SK-N-SH (cell line): ENCODE results near the gene CHST11. TPM values are rescaled to one million over a fixed set of nuclear protein-coding genes. Genes with fewer than 3 reads are reported as not detected.

ENCODE experiments used
- CTCF ChIA-PET: fragments of 300-600, 350-600 bp; formaldehyde crosslinking; extraction: SDS; loops from one replicate; lab custom pipeline; 2021; lab: Yijun Ruan, JAX
- POLR2A ChIA-PET: fragments of 350-600 bp; sonication (Branson Sonifier 250); formaldehyde crosslinking; extraction: SDS; loops from one replicate; lab custom pipeline; 2020; ENCODE audit warnings: antibody characterized with exemption, inconsistent platforms; lab: Yijun Ruan, JAX
- DNase-seq: peaks from one replicate; pipeline ENCODE4 v3.0.0; 2012
- H2AFZ ChIP-seq: fragments of 200-600 bp; sonication (generic); 2 replicates; pipeline ENCODE4 v1.8.1; 2016; ENCODE audit warnings: antibody characterized with exemption, mild to moderate bottlenecking, low read depth
- H3F3A ChIP-seq: fragments of 200-600 bp; sonication (generic); replicated peaks from 2 replicates; pipeline ENCODE3; 2016; ENCODE audit warnings: antibody characterized with exemption, mild to moderate bottlenecking; ENCODE audit not compliant: insufficient read depth
- H3K27ac ChIP-seq, 2 experiments: fragments of 200-500 bp in 1 of 2; fragments of 200-600 bp in 1 of 2; sonication (Bioruptor generic) in 1 of 2; sonication (generic), shearing (Covaris generic) in 1 of 2; 2 replicates each; pipeline versions ENCODE4 v1.5.1 to v1.6.1; 2014 to 2016; ENCODE audit warnings: low read depth in 2 of 2, inconsistent platforms in 1 of 2, low read length in 1 of 2, mild to moderate bottlenecking in 1 of 2, mixed read lengths in 1 of 2
- H3K27me3 ChIP-seq: fragments of 200-600 bp; sonication (generic), shearing (Covaris generic); 2 replicates; pipeline ENCODE4 v1.6.1; 2016; ENCODE audit warnings: mixed run types; ENCODE audit not compliant: insufficient read depth
- H3K36me3 ChIP-seq, 2 experiments: fragments of 200-500 bp in 1 of 2; fragments of 200-600 bp in 1 of 2; sonication (Bioruptor generic) in 1 of 2; sonication (generic) in 1 of 2; replicated peaks in 1 of 2; 2 replicates each; pipeline versions ENCODE3 to v1.5.1; 2014 to 2016; ENCODE audit warnings: low read length in 1 of 2, mild to moderate bottlenecking in 1 of 2; ENCODE audit not compliant: insufficient read depth in 2 of 2, control insufficient read depth in 1 of 2
- H3K4me1 ChIP-seq, 2 experiments: fragments of 200-500 bp in 1 of 2; fragments of 200-600 bp in 1 of 2; sonication (Bioruptor generic) in 1 of 2; sonication (generic), shearing (Covaris generic) in 1 of 2; 2 replicates each; pipeline versions ENCODE4 v1.5.1 to v1.6.1; 2014 to 2016; ENCODE audit warnings: low read depth in 1 of 2, low read length in 1 of 2, mixed run types in 1 of 2; ENCODE audit not compliant: insufficient read depth in 2 of 2, control insufficient read depth in 1 of 2
- H3K4me2 ChIP-seq: fragments of 200-600 bp; sonication (generic), shearing (Covaris generic); 2 replicates; pipeline ENCODE4 v1.6.1; 2017; ENCODE audit warnings: mixed run types
- H3K4me3 ChIP-seq, 2 experiments: fragments of 200-500 bp in 1 of 2; fragments of 200-600 bp in 1 of 2; sonication (Bioruptor generic) in 1 of 2; sonication (generic), shearing (Covaris generic) in 1 of 2; 2 replicates each; pipeline versions ENCODE4 v1.5.1 to v1.8.1; 2014 to 2016; ENCODE audit warnings: low read depth in 2 of 2, inconsistent platforms in 1 of 2, low read length in 1 of 2, mild to moderate bottlenecking in 1 of 2, mixed read lengths in 1 of 2, moderate library complexity in 1 of 2
- H3K79me2 ChIP-seq: fragments of 200-600 bp; sonication (generic); 2 replicates; pipeline ENCODE4 v1.8.1; 2017; ENCODE audit warnings: mild to moderate bottlenecking; ENCODE audit not compliant: insufficient read depth
- H3K9ac ChIP-seq: fragments of 200-600 bp; sonication (generic); 2 replicates; pipeline ENCODE4 v1.6.1; 2017; ENCODE audit warnings: mixed run types
- H3K9me2 ChIP-seq: fragments of 200-600 bp; sonication (generic); 2 replicates; pipeline ENCODE4 v1.6.1; 2017; ENCODE audit warnings: mixed run types
- H3K9me3 ChIP-seq: fragments of 200-600 bp; sonication (generic); 2 replicates; pipeline ENCODE4 v1.6.1; 2017; ENCODE audit warnings: mixed run types, mild to moderate bottlenecking, moderate library complexity
- H4K20me1 ChIP-seq: fragments of 200-600 bp; sonication (generic); 2 replicates; pipeline ENCODE4 v1.6.1; 2017; ENCODE audit warnings: mild to moderate bottlenecking, mixed run types; ENCODE audit not compliant: insufficient read depth
- EZH2phosphoT487 ChIP-seq: fragments of 200-600 bp; sonication (generic); IDR thresholded peaks from 2 replicates; pipeline ENCODE4 v1.6.1; 2017; ENCODE audit warnings: low read depth, mixed run types, mild to moderate bottlenecking, antibody characterized with exemption, moderate library complexity, borderline replicate concordance
- FOXJ3 ChIP-seq: sonication (generic); formaldehyde crosslinking; IDR thresholded peaks from 2 replicates; pipeline ENCODE4 v1.5.1; 2020; ENCODE audit warnings: mild to moderate bottlenecking, missing genetic modification reagents
- FOXM1 ChIP-seq: IDR thresholded peaks from 2 replicates; pipeline ENCODE4 v1.4.0; 2012; ENCODE audit warnings: low read depth, mild to moderate bottlenecking
- GATA2 ChIP-seq: sonication (generic); formaldehyde crosslinking; IDR thresholded peaks from 2 replicates; pipeline ENCODE4 v1.5.0; 2020; ENCODE audit warnings: mild to moderate bottlenecking, missing genetic modification reagents
- MEF2A ChIP-seq: IDR thresholded peaks from 2 replicates; pipeline ENCODE4 v1.4.0; 2012; ENCODE audit warnings: low read depth, borderline replicate concordance
- NRF1 ChIP-seq: IDR thresholded peaks from 2 replicates; pipeline ENCODE4 v1.6.1; 2012; ENCODE audit warnings: low read depth, mild to moderate bottlenecking, low read length
- POLR2AphosphoS5 ChIP-seq: IDR thresholded peaks from 2 replicates; pipeline ENCODE4 v1.6.1; 2012; ENCODE audit warnings: low read depth, low read length
- RAD21 ChIP-seq: IDR thresholded peaks from 2 replicates; pipeline ENCODE4 v1.6.1; 2012; ENCODE audit warnings: mild to moderate bottlenecking, low read length
- RCOR1 ChIP-seq: fragments of 150-350 bp; IDR thresholded peaks from 2 replicates; pipeline ENCODE4 v1.6.1; 2017; ENCODE audit warnings: antibody characterized with exemption, low read length
- RXRA ChIP-seq: IDR thresholded peaks from 2 replicates; pipeline ENCODE4 v1.4.0; 2012; ENCODE audit warnings: low read depth, mild to moderate bottlenecking, borderline replicate concordance
- SIN3A ChIP-seq: IDR thresholded peaks from 2 replicates; pipeline ENCODE4 v1.6.1; 2012; ENCODE audit warnings: low read depth, mild to moderate bottlenecking, low read length, moderate library complexity, borderline replicate concordance
- SMC3 ChIP-seq: IDR thresholded peaks from 2 replicates; pipeline ENCODE4 v1.6.1; 2012; ENCODE audit warnings: low read depth, low read length, improper control_type of control experiment
- TCF12 ChIP-seq: IDR thresholded peaks from 2 replicates; pipeline ENCODE4 v1.4.0; 2012
- TEAD4 ChIP-seq: IDR thresholded peaks from 2 replicates; pipeline ENCODE4 v1.4.0; 2012; ENCODE audit warnings: mild to moderate bottlenecking, borderline replicate concordance; ENCODE audit not compliant: insufficient read depth
- YY1 ChIP-seq: IDR thresholded peaks from 2 replicates; pipeline ENCODE4 v1.4.0; 2012; ENCODE audit warnings: low read depth, mild to moderate bottlenecking
- WGBS: methylation state at CpG from one replicate; pipeline ENCODE4 v1.1.6; 2017; ENCODE audit warnings: low lambda C conversion rate; 5-methylcytosine and 5-hydroxymethylcytosine counted together
- polyA plus RNA-seq, 3 experiments: library from polyadenylated mRNA; depleted of rRNA; stranded (reverse); fragments of >200 nt; gene quantifications; 2 replicates each; pipeline ENCODE4 v1.2.3, GENCODE V29; 2012
- TF ChIP-seq, protein P1 (sequence below): IDR thresholded peaks from 2 replicates; pipeline ENCODE4 v1.4.0; 2012; ENCODE audit warnings: low read depth, borderline replicate concordance
- TF ChIP-seq, protein P2 (sequence below): IDR thresholded peaks from 2 replicates; pipeline ENCODE4 v1.4.0; 2012; ENCODE audit warnings: low read depth, borderline replicate concordance
- TF ChIP-seq, protein P3 (sequence below): IDR thresholded peaks from 2 replicates; pipeline ENCODE4 v1.4.0; 2012; ENCODE audit warnings: low read depth
- TF ChIP-seq, protein P4 (sequence below): IDR thresholded peaks from 2 replicates; pipeline ENCODE4 v1.6.1; 2012; ENCODE audit warnings: mild to moderate bottlenecking, low read depth, low read length, moderate library complexity

The CHST11 gene
- polyA plus RNA-seq, 1 of the 3 experiments (the other 2 are of a cell fraction), result 18.6 TPM

DNA sequence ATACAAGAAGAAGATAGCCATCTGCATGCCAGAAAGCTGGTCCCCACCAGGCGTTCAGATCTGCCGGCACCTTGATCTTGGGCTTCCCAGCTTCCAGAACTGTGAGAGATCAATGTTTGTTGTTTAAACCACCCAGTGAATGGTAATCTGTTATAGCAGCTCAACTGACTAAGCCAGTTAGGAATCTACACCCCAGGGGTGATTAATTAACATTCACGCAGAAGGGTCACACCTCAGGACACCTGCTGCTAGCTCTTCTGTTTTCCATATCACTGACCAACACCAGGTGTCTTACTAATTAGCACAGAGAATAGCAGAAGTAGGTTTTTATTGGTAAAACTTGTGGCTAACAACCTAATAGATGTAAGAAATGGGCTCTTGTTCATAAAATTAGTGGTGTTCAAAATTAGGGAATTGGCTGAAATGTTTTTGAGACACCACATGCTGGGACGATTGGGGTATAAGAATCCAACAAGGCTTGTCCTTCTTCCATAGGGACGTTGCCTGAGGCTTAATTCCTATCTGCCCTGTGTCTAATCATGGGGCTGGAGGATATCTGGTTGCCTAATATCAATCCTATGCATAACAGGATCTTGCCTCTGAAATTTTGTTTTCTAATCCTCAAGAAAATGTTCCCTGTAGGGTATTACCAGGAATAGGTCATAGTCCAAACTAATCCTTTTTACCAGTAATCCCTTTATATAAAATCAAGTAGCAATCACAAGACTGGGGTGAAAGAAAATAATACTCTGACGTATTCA is 42.0 kb upstream of the CHST11 start:
- CTCF ChIA-PET, result interaction anchor here (0.7 kb wide), 1 partner anchor 33 kb away, joined by 4 read pairs; no protein-coding TSS in a partner anchor
- Histone ChIP-seq H3K4me2 (no peak overlapping the region), H3K4me3 (no peak overlapping the region), H3K27ac (no peak overlapping the region), H3K79me2 (no peaks in the 10 kb centered on the region), H2AFZ (no peak overlapping the region), H3K36me3 (no peaks in the 10 kb centered on the region), H3K9me2 (no peaks in the 10 kb centered on the region), H4K20me1 (no peaks in the 10 kb centered on the region), H3K9me3 (no peaks in the 10 kb centered on the region), H3K9ac (no peak overlapping the region), H3K27me3 (no peaks in the 10 kb centered on the region), H3K4me1 (no peaks in the 10 kb centered on the region), H3F3A (no peaks in the 10 kb centered on the region)
- DNase-seq, result no peak
- POLR2A ChIA-PET, result no interaction called here
- TF ChIP-seq NRF1, result no peak
- TF ChIP-seq FOXJ3 (CRISPR knock-in tag), result no peak
- TF ChIP-seq GATA2 (CRISPR knock-in tag), result no peak
- TF ChIP-seq TEAD4, result no peak
- TF ChIP-seq, protein P1, sequence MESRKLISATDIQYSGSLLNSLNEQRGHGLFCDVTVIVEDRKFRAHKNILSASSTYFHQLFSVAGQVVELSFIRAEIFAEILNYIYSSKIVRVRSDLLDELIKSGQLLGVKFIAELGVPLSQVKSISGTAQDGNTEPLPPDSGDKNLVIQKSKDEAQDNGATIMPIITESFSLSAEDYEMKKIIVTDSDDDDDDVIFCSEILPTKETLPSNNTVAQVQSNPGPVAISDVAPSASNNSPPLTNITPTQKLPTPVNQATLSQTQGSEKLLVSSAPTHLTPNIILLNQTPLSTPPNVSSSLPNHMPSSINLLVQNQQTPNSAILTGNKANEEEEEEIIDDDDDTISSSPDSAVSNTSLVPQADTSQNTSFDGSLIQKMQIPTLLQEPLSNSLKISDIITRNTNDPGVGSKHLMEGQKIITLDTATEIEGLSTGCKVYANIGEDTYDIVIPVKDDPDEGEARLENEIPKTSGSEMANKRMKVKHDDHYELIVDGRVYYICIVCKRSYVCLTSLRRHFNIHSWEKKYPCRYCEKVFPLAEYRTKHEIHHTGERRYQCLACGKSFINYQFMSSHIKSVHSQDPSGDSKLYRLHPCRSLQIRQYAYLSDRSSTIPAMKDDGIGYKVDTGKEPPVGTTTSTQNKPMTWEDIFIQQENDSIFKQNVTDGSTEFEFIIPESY, result no peak
- TF ChIP-seq MEF2A, result no peak
- no peak for TF ChIP-seq EZH2phosphoT487
- no peak for TF ChIP-seq SIN3A
- no peak for TF ChIP-seq POLR2AphosphoS5
- TF ChIP-seq, protein P2, sequence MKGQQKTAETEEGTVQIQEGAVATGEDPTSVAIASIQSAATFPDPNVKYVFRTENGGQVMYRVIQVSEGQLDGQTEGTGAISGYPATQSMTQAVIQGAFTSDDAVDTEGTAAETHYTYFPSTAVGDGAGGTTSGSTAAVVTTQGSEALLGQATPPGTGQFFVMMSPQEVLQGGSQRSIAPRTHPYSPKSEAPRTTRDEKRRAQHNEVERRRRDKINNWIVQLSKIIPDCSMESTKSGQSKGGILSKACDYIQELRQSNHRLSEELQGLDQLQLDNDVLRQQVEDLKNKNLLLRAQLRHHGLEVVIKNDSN, result no peak
- TF ChIP-seq SMC3, result no peak
- TF ChIP-seq FOXM1, result no peak
- TF ChIP-seq, protein P3, sequence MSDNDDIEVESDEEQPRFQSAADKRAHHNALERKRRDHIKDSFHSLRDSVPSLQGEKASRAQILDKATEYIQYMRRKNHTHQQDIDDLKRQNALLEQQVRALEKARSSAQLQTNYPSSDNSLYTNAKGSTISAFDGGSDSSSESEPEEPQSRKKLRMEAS, result no peak
- TF ChIP-seq, protein P4, sequence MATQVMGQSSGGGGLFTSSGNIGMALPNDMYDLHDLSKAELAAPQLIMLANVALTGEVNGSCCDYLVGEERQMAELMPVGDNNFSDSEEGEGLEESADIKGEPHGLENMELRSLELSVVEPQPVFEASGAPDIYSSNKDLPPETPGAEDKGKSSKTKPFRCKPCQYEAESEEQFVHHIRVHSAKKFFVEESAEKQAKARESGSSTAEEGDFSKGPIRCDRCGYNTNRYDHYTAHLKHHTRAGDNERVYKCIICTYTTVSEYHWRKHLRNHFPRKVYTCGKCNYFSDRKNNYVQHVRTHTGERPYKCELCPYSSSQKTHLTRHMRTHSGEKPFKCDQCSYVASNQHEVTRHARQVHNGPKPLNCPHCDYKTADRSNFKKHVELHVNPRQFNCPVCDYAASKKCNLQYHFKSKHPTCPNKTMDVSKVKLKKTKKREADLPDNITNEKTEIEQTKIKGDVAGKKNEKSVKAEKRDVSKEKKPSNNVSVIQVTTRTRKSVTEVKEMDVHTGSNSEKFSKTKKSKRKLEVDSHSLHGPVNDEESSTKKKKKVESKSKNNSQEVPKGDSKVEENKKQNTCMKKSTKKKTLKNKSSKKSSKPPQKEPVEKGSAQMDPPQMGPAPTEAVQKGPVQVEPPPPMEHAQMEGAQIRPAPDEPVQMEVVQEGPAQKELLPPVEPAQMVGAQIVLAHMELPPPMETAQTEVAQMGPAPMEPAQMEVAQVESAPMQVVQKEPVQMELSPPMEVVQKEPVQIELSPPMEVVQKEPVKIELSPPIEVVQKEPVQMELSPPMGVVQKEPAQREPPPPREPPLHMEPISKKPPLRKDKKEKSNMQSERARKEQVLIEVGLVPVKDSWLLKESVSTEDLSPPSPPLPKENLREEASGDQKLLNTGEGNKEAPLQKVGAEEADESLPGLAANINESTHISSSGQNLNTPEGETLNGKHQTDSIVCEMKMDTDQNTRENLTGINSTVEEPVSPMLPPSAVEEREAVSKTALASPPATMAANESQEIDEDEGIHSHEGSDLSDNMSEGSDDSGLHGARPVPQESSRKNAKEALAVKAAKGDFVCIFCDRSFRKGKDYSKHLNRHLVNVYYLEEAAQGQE, result no peak
- no peak for TF ChIP-seq YY1
- no peak for TF ChIP-seq RXRA
- TF ChIP-seq RAD21, result no peak
- TF ChIP-seq TCF12, result no peak
- no peak for TF ChIP-seq RCOR1
- WGBS, result 75% methylated on average over 6 of the region's 6 CpGs
